DMS114 treated with DMSO at 0.1 percent for 48 hours (cell line): ENCODE measurements around the gene ST6GAL1.
"Not testable (repeated sequence)": the region's sequence is repeated elsewhere in the genome, so short reads cannot be mapped to it uniquely, and the experiment has no call there.

Source experiments
- DNase-seq: peaks from one replicate; lab custom pipeline; 2025; ENCODE audit not compliant: unreplicated experiment; lab: John Stamatoyannopoulos, UW

Gene ST6GAL1

GRCh38 chr3:187042346-187042745, 112.0 kb downstream of the ST6GAL1 start:
- no peak for DNase-seq

DNA sequence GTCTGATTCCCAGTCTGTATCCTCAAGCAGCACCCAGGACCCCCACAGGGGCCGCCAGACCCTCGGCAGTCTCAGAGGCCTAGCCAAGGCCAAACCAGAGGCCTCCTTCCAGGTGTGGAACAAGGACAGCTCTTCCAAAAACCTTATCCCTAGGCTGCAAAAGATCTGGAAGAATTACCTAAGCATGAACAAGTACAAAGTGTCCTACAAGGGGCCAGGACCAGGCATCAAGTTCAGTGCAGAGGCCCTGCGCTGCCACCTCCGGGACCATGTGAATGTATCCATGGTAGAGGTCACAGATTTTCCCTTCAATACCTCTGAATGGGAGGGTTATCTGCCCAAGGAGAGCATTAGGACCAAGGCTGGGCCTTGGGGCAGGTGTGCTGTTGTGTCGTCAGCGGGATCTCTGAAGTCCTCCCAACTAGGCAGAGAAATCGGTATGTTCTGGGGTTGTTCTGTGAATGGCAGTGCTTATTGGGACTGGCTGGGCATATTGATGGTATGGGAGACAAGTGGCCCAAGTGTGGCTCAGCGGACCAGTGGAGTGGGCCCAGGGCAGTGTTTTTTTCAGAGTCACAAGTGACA, 112.6 kb downstream of the ST6GAL1 start:
- DNase-seq, result no peak

DNA sequence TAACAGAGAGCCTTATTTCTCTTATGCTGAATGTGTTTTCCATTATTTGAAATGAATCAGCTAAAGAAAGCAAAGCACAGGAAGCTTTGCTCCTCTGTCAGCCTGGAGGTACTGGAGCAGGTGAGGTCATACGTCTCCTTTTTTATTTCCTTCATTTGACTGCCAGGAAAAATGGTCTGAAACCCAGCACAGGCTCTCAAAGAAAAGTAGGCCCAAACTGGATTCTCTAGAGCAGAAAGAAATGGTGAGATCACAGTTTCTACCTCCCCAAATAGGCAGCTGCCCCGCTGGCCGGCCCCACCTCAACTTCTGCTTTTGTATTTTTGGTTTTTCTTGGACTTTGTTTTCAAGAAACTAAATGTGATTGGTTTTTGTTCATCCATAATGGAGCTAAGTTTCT, 113.9 kb downstream of the ST6GAL1 start:
- no peak for DNase-seq

DNA sequence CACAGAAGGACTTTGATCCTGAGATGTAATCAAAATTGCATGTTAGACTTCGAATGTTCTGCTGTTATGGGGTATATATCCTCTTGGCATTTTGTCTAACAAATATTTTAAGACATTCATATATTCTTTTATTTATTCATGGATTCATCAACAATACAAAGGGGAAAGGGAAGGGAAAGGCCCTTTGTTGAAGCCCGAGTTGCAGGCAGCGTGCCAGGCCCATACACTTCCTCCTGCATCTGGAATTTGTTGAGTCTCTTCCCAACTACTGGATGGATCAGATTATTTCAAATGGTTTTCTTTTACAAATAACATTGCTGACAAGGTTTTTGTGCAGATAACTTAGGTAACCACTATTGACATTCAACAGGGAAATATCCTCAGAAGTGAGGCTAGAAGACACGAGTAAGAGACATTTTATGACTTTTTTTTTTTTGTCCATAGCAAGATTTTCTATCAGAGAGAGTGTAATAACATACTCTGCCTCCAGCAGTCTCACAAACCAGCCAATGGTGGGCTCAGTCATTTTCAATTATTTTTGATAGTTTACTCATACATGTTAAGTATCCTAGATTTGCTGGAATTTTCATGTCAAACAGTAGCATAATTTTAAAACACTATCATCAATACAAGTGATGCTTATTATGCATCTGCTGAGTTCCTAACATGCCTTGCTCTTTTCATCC, 114.7 kb downstream of the ST6GAL1 start:
- DNase-seq, result no peak

DNA sequence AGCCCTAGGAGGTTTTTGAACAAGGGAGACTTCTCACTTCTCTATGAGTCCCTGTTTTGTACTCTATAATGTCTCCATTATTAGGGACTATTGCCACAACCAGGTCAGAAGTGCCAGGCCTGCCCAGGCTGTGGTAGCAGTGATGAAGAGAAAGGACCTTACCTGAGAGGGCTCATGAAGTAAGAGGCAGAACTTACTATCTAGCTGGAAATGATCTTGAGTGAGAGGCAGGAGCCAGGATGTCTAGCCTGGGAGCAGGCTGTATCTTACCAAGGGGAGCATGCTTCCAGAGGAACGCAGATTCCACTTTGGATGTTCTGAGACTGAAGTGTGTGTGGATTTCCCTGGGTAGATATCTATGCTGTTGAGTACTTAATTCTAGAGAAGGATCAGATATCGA, 115.7 kb downstream of the ST6GAL1 start:
- DNase-seq, result no peak

DNA sequence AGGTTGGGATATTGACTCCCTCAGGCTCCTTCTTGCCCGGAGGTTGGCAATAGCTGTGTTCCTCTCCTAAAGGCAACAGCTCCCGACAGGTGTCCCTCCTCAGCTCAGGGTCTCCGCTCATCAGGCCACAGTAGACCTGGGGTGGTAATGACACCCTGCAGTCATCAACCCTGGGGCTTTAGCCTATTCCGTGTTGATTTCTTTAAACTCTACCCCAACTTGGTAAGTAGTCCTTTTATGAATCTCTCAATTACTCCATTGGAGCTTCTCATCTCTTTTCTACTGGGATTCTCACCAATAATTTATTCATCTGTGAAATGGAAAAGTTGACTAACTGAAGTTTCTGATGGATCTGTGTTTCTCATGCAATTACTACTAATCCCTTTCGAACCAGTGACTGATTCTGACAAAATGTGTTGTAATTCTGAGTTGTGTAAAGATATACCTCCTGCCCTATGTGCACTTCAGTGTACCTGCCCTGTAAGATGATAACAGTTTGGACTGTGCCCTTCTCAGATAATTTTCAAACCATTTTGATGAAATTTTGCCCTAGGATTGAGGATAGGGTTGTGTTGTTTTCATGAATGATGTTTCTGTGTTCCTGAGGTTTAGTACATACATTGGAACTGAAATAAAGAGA, 119.3 kb downstream of the ST6GAL1 start:
- no peak for DNase-seq

DNA sequence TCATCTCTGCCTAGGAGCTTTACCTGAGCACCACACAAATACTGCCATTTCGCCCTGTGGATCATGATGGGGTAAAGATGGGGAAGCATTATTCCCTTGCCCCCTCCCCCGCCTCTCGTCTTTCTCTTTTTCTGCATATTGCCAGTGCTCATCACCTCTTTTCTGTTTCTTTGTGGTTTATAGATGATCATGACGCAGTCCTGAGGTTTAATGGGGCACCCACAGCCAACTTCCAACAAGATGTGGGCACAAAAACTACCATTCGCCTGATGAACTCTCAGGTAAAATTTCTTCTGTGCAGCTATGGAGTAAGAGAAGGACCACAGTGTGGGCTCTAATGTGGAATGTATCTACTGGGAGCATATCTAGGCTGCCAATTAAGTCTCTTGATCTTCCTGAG, 120.7 kb downstream of the ST6GAL1 start:
- DNase-seq, result no peak

DNA sequence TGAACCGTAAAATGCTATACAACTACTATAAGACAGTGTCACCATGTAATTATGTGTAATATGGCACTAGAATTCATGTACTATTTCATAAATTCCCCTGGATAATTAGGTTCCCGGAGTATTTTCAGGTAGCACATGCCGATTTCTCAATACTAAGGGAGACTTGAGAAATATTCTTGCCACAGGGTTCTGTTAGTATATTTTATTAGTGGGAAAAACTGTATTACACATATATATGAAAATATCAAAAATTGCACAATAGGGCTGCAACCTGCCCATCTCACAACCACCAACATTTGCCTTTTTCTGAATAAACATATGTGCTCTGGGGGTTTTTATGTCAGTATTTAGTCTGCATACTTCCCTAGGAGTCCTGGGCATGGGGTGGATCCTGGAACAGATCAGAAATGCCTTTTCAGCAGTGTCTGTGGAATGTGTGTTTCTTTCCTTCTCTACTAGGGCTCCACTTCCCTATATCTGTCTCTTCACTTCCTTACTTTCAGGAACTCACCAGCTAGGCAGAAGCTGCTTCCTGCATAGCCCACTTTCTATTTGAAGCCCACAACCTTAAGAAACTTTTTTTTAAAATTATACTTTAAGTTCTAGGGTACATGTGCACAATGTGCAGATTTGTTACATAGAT, 121.5 kb downstream of the ST6GAL1 start:
- DNase-seq, result no peak

- DNase-seq, result not testable (repeated sequence)
These were observed 122.1 kb downstream of the ST6GAL1 start for GRCh38 chr3:187052427-187052826.

- not testable (repeated sequence) for DNase-seq
These were observed 124.1 kb downstream of the ST6GAL1 start for GRCh38 chr3:187054433-187054832.

DNA sequence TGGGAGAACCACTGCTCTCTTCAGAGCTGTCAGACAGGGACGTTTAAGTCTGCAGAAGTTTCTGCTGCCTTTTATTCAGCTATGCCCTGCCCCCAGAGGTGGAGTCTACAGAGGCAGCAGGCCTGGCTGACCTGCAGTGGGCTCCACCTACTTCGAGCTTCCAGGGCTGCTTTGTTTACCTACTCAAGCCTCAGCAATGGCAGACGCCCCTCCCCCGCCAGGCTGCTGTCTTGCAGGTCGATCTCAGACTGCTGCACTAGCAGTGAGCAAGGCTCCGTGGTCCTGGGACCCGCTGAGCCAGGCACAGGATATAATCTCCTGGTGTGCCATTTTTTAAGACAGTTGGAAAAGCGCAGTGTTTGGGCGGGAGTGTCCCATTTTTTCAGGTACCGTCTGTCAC, 127.5 kb downstream of the ST6GAL1 start:
- DNase-seq, result not testable (repeated sequence)

GRCh38 chr3:187061748-187062147, 131.4 kb downstream of the ST6GAL1 start:
- DNase-seq, result no peak

DNA sequence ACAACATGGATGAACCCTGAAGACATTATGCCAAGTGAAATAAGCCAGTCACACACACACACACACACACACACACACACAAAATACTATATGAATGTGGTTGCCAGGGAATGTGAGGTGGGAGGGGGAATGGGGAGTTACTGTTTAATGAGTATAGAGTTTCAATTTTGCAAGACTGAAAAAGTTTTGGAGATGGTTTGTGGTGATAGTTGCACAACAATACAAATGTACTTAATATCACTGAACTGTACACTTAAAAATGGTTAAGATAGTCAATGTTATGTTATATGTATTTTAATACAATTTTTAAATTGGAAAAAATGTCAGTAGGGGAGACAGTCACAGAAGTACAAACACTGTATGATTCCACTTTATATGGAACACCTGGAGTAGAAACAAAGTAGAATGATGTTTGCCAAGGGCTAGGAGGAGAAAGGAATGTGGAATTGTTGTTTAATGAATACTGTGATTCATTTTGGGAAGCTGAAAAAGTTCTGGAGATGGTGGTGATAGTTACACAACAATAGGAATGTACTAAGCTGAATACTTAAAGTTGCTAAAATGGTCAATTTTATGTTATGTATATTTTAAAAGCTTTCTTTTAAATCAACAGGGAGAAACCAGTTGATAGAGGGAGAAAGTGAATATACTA, 132.3 kb downstream of the ST6GAL1 start:
- no peak for DNase-seq

DNA sequence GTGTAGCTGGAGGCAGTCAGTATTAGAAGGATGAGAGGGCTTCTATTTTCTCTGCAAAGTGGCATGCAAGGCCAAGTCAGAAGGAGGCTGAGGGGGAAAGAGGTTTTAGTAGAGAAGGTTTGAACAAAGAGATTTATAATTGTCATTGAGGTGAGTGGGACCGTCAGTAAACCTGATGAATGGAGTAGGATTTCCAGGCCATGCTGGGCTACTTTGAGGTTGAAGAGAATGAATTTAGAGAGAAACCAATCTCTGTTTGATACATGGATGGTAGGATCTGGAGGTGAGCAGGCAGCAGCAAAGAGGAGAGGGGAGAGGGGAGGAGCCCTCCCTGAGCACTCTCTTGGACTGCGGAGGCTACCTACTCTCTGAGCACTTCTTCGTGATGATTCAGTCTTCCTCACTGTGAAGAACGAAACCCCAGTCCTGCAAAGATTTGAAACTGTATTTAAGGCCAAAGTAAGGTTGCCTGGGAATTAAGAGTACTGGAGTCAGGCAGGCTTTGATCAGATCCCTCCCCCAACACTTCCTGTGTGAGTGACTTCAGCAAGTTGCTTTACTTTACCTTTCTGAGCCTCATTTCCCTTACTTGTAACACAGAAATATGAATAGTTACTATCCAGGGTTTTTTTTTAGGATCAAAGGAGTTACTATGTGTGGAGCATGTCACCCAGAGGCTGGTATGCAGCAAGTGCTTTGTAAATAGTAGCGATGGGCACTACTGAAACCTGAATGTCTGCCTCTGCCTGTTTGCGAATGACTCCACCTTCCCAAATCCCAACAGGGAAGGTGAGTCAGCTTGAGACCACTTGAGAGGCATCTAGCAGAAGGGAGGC, 133.2 kb downstream of the ST6GAL1 start:
- no peak for DNase-seq

DNA sequence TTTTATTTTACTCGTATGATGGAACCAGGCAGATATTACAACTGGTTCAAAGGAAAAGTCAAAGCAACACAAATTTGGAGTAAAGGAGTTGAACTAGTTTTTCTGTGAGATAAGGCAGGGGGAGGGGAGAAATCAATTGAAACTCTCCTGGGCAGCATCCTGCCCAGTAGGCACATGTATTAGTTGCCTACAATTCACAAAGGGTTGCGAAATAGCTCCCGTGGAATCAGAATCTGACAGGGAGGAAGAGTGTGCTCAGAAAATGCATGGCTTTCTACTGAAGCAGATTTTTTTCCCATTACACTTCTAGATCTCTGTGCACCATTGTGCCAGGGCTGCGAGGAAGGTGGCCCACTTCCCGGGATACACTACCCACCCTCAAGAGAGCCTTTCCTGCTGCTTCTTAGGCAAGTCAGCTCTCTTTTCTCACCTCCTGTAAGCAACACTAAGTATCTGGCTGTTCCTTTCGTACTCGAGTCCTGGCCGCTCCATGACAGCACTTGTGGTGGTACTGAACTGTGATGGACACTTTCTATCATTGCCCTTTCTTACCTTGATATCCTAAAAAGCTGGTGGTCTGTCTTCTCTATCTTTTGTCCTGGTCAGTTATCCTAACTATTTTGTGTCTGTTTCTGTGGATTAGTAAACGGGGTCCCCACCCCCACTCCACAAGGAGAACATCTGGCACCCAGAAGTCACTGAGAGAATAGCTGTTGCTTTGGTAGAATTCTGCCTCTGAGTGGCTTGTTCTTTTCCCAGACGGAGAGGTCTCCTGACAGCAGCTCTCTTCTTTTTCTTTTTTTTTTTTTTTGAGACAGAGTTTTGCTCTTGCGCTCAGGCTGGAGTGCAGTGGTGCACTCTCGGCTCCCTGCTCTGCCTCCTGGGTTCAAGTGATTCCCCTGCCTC, 134.1 kb downstream of the ST6GAL1 start:
- no peak for DNase-seq

- DNase-seq, result peak; percentile 14
These were observed 136.1 kb downstream of the ST6GAL1 start for GRCh38 chr3:187066228-187066995.

DNA sequence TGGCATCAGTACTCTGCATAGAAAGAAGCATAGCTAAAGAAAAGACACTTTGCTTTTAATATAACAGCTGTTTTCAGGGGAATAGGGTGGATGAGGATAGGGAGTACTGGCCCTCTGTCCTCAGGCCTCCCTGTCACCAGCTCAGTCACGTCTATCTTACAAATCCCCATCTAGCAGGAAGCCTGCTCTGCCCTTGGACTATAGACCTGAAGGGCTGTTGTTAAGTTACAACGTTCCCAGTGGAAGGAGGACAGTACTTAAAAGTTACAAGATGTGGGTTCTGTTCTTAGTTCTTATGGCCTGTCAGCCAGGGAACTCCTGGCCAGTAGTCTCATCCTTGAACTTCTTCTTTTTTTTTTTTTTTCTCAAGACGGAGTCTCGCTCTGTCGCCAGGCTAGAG, 138.5 kb downstream of the ST6GAL1 start:
- no peak for DNase-seq

- DNase-seq, result no peak
These were observed 139.7 kb downstream of the ST6GAL1 start for GRCh38 chr3:187069857-187070516.
